ENCODE data around the gene SNX5.

DNA sequence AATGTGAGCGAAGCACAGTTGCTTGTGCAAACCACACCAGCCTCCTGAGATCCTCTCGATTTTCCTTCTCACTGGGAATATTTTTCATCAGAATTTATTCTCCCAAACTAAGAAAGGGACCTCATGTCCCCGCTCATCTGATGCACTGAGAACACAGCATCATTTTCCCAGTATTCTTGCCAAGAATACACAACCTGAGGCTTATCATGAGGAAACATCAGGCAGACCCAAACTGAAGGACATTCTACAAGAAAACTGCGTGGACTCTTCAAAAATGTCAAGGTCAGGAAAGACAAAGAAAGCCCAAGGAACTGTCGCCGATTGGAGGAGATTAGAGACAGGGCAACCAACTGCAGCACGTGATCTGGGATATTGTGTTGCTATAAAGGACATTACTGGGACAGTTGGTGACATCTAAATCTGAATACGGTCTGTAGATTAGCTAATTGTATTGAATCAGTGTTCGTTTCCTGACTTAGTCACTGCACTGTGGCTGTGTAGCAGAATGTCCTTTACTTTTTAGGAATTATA, 72.3 kb downstream of the SNX5 start:
- TF ChIP-seq CTCF (IDR thresholded peaks at IDR 0.05) (no peak), POLR2A (IDR thresholded peaks at IDR 0.05) (no peak)
